NAMALWA (cell line): ENCODE results near the gene WDFY4.

Experiments
- DNase-seq: peaks from one replicate; pipeline ENCODE4 v3.0.0-alpha.2; 2015; ENCODE audit warnings: low spot score

WDFY4 gene

GRCh38 chr10:48655411-48656240 is 29.0 kb upstream of the WDFY4 start:
- no peak for DNase-seq

GRCh38 chr10:48656241-48656913 is 28.3 kb upstream of the WDFY4 start:
- DNase-seq, result peak; percentile 92

DNA sequence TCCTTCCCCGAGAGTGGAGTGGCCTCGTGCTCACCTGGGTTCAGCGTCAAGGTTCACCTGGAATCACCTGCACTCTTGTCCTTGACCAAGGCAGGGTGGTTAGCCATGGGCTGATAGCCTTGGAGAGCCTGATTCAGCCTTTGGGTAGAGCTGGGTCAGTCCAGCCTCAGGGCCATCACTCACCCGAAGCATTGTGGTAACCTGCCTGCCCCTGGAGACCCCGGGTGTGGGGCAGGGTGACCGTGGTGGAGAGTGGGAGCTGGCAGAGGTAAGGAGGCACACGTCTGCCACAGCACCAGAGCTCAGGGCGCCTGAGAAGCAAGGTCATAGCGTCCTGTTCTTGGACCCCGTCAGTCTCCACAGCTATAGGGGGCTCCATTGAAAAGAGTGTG is 27.8 kb upstream of the WDFY4 start:
- DNase-seq, result no peak

DNA sequence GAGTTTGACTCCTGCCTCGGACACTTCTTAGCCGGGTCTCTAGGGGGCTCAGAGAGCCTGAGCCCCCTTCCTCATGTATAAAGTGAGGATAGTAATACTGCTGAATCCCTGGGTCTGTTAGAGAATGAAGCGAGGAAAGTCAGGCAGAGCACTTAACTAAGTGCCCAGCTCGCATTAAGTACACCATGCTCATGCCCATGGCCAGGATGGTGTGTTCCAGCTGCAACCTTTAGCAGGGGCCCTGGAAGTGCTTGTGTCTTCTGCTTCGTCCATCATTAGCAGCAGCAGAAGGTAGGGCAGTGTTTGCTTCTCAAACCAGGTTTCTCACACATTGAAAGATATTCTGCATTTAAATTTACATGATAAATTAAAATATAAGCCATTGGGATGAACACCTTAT is 27.3 kb upstream of the WDFY4 start:
- no peak for DNase-seq

GRCh38 chr10:48658243-48658974 is 26.3 kb upstream of the WDFY4 start:
- peak; percentile 83 for DNase-seq

- no peak for DNase-seq
Measured at GRCh38 chr10:48658975-48659269, 25.8 kb upstream of the WDFY4 start.

- DNase-seq, result peak; percentile 75
Measured at GRCh38 chr10:48659790-48660189, 24.9 kb upstream of the WDFY4 start.

GRCh38 chr10:48661441-48661840 is 23.2 kb upstream of the WDFY4 start:
- no peak for DNase-seq

DNA sequence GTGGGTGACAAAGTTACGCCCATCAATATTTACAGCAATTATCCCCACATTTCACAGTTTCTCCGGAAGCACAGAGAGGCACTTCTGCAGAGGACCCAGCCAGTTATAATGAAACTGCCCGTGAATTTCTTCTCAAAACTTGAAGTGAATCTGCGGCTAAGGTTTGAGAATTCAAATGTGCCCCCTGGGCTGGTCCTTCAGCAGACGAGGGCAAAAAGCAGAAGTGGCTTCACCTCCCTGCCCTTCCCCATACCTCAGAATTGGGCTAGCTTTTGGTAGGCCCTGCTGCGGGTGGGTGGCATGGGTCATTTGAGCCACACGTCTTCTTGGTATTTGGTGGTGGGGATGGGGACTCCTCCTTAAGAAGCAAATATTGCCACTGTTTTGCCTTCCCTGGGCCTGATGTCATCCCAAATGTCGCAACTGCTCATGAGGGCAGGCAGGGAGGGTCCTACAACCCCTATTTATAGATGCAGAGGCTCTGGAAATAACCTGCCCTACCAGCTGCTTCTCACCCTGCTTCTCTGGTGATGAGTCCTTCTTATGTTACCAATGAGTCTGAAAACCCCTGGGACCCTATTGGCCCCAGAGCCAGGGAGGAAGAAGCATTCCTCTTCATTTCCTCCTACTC is 16.6 kb upstream of the WDFY4 start:
- peak; percentile 90 for DNase-seq

- peak; percentile 94 for DNase-seq
Measured at GRCh38 chr10:48670978-48671913, 13.4 kb upstream of the WDFY4 start.

- DNase-seq, result peak; percentile 78
Measured at GRCh38 chr10:48671914-48672595, 12.6 kb upstream of the WDFY4 start.

GRCh38 chr10:48672596-48673265 is 11.9 kb upstream of the WDFY4 start:
- DNase-seq, result peak; percentile 74

DNA sequence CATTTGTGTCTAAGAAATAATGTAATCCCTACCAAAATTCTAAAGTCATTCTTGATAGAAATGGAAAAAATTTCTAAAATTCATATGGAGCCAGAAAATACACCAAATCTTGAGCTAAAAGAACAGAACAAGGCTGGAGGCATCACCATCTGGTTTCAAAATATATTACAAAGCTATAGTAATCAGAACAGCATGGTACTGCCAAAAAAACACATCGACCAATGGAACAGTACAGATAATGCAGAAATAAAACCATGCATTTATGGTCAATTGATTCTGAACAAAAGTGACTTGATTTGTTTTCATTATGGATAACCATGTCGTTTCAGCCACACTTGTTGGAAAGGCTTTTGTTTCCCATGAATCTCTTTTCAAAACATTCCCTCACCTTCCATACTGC is 7.0 kb upstream of the WDFY4 start:
- DNase-seq, result no peak

DNA sequence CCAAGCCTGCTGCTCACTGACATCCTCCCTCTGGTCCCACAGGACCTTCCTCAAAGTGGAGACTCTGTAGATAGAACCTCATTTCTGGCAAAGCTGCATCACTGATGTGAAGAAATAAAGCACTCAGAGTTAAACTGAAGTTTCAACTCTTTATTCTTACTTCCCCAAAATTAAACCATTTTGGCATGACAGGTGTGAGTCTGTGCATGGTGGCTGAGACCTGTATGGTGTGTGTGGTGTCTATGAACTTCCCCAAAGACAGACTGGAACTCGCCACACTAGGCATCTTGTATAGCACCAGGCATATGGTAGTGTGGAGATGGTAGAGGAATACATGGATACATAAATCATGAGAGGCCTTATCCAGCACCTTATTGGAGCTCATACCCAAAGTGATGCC is 6.6 kb upstream of the WDFY4 start:
- DNase-seq, result peak; percentile 44

DNA sequence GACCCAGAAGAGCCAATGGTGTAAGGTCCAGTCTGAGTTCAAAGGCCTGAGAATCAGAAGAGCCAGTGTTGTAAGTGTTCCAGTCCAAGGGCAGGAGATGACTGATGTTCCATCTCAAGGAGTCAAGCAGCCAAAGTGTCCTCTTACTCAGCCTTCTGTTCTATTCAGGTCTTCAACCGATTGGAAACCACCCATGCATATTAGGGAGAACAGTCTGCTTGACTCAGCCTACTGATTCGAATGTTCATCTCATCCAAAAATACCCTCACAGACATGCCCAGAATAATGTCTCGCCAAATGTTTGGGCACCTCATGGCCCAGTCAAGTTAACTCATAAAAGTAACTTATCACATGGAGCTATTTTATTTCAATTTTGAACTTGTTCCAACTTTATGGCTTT is 2.9 kb upstream of the WDFY4 start:
- no peak for DNase-seq

GRCh38 chr10:48682265-48682664 is 2.4 kb upstream of the WDFY4 start:
- no peak for DNase-seq

DNA sequence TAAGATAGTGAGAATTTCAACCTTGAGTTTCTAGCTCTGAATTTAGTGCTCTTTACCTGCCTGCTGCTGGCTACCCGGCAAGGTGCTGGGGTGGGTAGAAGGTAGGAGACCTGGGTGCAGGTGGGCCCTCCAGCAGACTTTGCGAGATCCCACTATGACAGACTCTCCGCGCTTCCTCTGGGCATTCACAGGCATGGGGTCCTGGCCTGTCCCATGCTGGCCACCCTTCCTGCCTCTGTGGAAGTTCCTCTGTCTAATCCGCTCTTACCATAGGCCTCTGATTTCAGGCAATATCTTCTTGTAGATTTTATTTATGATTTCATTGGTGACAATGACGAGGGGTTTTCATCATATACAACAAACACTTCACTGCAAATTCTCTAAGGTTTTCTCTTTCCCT is 1.2 kb upstream of the WDFY4 start:
- no peak for DNase-seq

GRCh38 chr10:48683868-48684267 is 805 bp upstream of the WDFY4 start:
- DNase-seq, result peak; percentile 91

GRCh38 chr10:48684463-48684791 is 246 bp upstream of the WDFY4 start:
- no peak for DNase-seq

GRCh38 chr10:48685731-48686130 is 1.1 kb downstream of the WDFY4 start:
- DNase-seq, result no peak
